ENCODE results near the gene TMEM205.
"Not testable (repeated sequence)": the region's sequence is repeated elsewhere in the genome, so short reads cannot be mapped to it uniquely, and the experiment has no call there.

TMEM205 gene

GRCh38 chr19:11346104-11346940 lies at the start of gene TMEM205, which contains the start of gene CCDC159:
Gene TMEM205, minus strand, starts transcription at chr19:11346268. Its CDS starts 649 bp downstream, at chr19:11345619.
Gene CCDC159, plus strand, starts transcription at chr19:11346519. Its CDS starts 88 bp downstream, at chr19:11346607.
- peak; percentile 77 to 90 (median 82) for DNase-seq (ENCODE audit: low read depth in 2 of 3, low spot score in 2 of 3)

- no peak for DNase-seq (ENCODE audit: low read depth in 2 of 3, low spot score in 2 of 3)
Measured at GRCh38 chr19:11390933-11391680, 45.0 kb upstream of the TMEM205 start.

GRCh38 chr19:11390359-11390758 lies 44.3 kb upstream of the TMEM205 start:
- DNase-seq (ENCODE audit: low read depth in 2 of 3, low spot score in 2 of 3) = no peak

- no peak for DNase-seq (ENCODE audit: low read depth in 2 of 3, low spot score in 2 of 3)
Measured at GRCh38 chr19:11387162-11388034, 41.3 kb upstream of the TMEM205 start.

GRCh38 chr19:11384778-11385129 lies 38.7 kb upstream of the TMEM205 start:
- DNase-seq (ENCODE audit: low read depth in 2 of 3, low spot score in 2 of 3) = no peak

GRCh38 chr19:11383706-11384048 lies 37.6 kb upstream of the TMEM205 start:
- DNase-seq (ENCODE audit: low read depth in 2 of 3, low spot score in 2 of 3) = no peak

GRCh38 chr19:11382898-11383705 lies 37.0 kb upstream of the TMEM205 start:
- DNase-seq (ENCODE audit: low read depth in 2 of 3, low spot score in 2 of 3) = no peak

- DNase-seq (ENCODE audit: low read depth in 2 of 3, low spot score in 2 of 3) = peak; percentile 83 to 91 (median 88)
Measured at GRCh38 chr19:11380653-11381537, 34.8 kb upstream of the TMEM205 start.

- no peak for DNase-seq (ENCODE audit: low read depth in 2 of 3, low spot score in 2 of 3)
Measured at GRCh38 chr19:11379857-11380350, 33.8 kb upstream of the TMEM205 start.

- not testable (repeated sequence) for DNase-seq (ENCODE audit: low read depth in 2 of 3, low spot score in 2 of 3)
Measured at GRCh38 chr19:11379269-11379845, 33.3 kb upstream of the TMEM205 start.

GRCh38 chr19:11378319-11379189 lies 32.5 kb upstream of the TMEM205 start:
- DNase-seq (ENCODE audit: low read depth in 2 of 3, low spot score in 2 of 3) = no peak

GRCh38 chr19:11377756-11378155 lies 31.7 kb upstream of the TMEM205 start:
- no peak for DNase-seq (ENCODE audit: low read depth in 2 of 3, low spot score in 2 of 3)

- no peak for DNase-seq (ENCODE audit: low read depth in 2 of 3, low spot score in 2 of 3)
Measured at GRCh38 chr19:11377237-11377636, 31.2 kb upstream of the TMEM205 start.

GRCh38 chr19:11375143-11375948 lies 29.3 kb upstream of the TMEM205 start:
- no peak for DNase-seq (ENCODE audit: low read depth in 2 of 3, low spot score in 2 of 3)

GRCh38 chr19:11374433-11375142 lies 28.5 kb upstream of the TMEM205 start, which contains the start of gene SWSAP1:
Gene SWSAP1, plus strand, starts transcription at chr19:11374666. Its CDS starts 15 bp downstream, at chr19:11374681.
- DNase-seq (ENCODE audit: low read depth in 2 of 3, low spot score in 2 of 3) = peak; percentile 85 to 89 (median 88)

GRCh38 chr19:11373885-11374432 lies 27.9 kb upstream of the TMEM205 start:
- no peak for DNase-seq (ENCODE audit: low read depth in 2 of 3, low spot score in 2 of 3)
